ENCODE data around the gene KIF3C.

DNA sequence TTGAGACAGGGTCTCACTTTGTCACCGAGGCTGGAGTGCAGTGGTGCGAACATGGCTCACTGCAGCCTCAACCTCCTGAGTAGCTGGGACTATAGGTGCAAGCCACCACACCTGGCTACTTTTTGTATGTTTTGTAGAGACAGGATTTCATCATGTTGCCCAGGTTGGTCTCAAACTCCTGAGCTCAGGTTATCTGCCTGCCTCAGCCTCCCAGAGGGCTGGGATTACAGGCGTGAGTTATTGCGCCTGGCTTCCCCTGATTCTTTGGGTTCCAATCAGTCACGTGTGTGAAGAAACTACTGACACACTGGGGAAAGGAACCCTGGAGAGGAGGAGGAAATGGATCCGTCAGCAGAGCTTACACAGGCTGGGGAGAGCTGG is 29.3 kb upstream of the KIF3C start:
- TF ChIP-seq, protein P1, sequence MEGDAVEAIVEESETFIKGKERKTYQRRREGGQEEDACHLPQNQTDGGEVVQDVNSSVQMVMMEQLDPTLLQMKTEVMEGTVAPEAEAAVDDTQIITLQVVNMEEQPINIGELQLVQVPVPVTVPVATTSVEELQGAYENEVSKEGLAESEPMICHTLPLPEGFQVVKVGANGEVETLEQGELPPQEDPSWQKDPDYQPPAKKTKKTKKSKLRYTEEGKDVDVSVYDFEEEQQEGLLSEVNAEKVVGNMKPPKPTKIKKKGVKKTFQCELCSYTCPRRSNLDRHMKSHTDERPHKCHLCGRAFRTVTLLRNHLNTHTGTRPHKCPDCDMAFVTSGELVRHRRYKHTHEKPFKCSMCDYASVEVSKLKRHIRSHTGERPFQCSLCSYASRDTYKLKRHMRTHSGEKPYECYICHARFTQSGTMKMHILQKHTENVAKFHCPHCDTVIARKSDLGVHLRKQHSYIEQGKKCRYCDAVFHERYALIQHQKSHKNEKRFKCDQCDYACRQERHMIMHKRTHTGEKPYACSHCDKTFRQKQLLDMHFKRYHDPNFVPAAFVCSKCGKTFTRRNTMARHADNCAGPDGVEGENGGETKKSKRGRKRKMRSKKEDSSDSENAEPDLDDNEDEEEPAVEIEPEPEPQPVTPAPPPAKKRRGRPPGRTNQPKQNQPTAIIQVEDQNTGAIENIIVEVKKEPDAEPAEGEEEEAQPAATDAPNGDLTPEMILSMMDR (IDR thresholded peaks at IDR 0.05), result no peak
- TF ChIP-seq EZH2 (IDR thresholded peaks at IDR 0.05), result no peak
- TF ChIP-seq EZH2phosphoT487 (IDR thresholded peaks at IDR 0.05), result no peak
